Measurements from ENCODE around the gene ATIC. TPM values are rescaled to one million over a fixed set of nuclear protein-coding genes. Genes with fewer than 3 reads are reported as not detected.

The ATIC gene
- total and polyA plus RNA-seq, 12 donors, result 33.7 to 164 (median 83.3) TPM

GRCh38 chr2:215374002-215374401 is 62.1 kb downstream of the ATIC start:
- WGBS, 4 donors, result 83 to 96% (median 88%) methylated on average over 1 of the region's 1 CpG
- no peak overlapping the region for H3K27ac ChIP-seq
- no peak for DNase-seq
- peaks cover 0 to 4% of the 10 kb centered on the region in 2 donors for H3K36me3 ChIP-seq (replicated peaks in 1 of 2)
- intact Hi-C loops (cut with DNase I), result no loop called here
- no peak for TF ChIP-seq CTCF (IDR thresholded peaks at IDR 0.05)
- TF ChIP-seq POLR2A (IDR thresholded peaks at IDR 0.05), result no peak
- H3K9me3 ChIP-seq (replicated peaks in 1 of 3), result no peaks in the 10 kb centered on the region
- H3K27me3 ChIP-seq, result no peaks in the 10 kb centered on the region
- no peaks in the 10 kb centered on the region for H3K4me1 ChIP-seq (replicated peaks in 1 of 2)
- H3K4me3 ChIP-seq, result no peak overlapping the region

GRCh38 chr2:215374642-215375466 is 63.0 kb downstream of the ATIC start:
- H3K9me3 ChIP-seq (replicated peaks in 1 of 3), result no peaks in the 10 kb centered on the region
- no peak for TF ChIP-seq POLR2A (IDR thresholded peaks at IDR 0.05)
- TF ChIP-seq CTCF (IDR thresholded peaks at IDR 0.05), result no peak
- intact Hi-C loops (cut with DNase I), result no loop called here
- no peak overlapping the region for H3K27ac ChIP-seq
- H3K36me3 ChIP-seq (replicated peaks in 1 of 2), result peaks cover 0 to 4% of the 10 kb centered on the region in 2 donors
- WGBS, 4 donors, result 93 to 97% (median 94%) methylated on average over 10 of the region's 10 CpGs
- no peaks in the 10 kb centered on the region for H3K27me3 ChIP-seq
- no peak for DNase-seq
- no peaks in the 10 kb centered on the region for H3K4me1 ChIP-seq (replicated peaks in 1 of 2)
- H3K4me3 ChIP-seq, result no peak overlapping the region

- no peak overlapping the region for H3K27ac ChIP-seq
- no peak for TF ChIP-seq CTCF (IDR thresholded peaks at IDR 0.05)
- TF ChIP-seq POLR2A (IDR thresholded peaks at IDR 0.05), result no peak
- H3K4me3 ChIP-seq, result no peak overlapping the region
- intact Hi-C loops (cut with DNase I), result no loop called here
- no peaks in the 10 kb centered on the region for H3K4me1 ChIP-seq (replicated peaks in 1 of 2)
- no peaks in the 10 kb centered on the region for H3K9me3 ChIP-seq (replicated peaks in 1 of 3)
- peaks cover 0 to 4% of the 10 kb centered on the region in 2 donors for H3K36me3 ChIP-seq (replicated peaks in 1 of 2)
- WGBS, 4 donors, result 93 to 99% (median 95%) methylated on average over 6 of the region's 6 CpGs
- no peaks in the 10 kb centered on the region for H3K27me3 ChIP-seq
- DNase-seq, result no peak
Measured at GRCh38 chr2:215375467-215375830, 63.6 kb downstream of the ATIC start.

- no peak for DNase-seq
- intact Hi-C loops (cut with DNase I), result no loop called here
- no peak overlapping the region for H3K4me3 ChIP-seq
- H3K9me3 ChIP-seq (replicated peaks in 1 of 3), result no peaks in the 10 kb centered on the region
- H3K36me3 ChIP-seq (replicated peaks in 1 of 2), result peaks cover 0 to 4% of the 10 kb centered on the region in 2 donors
- H3K27me3 ChIP-seq, result no peaks in the 10 kb centered on the region
- H3K4me1 ChIP-seq (replicated peaks in 1 of 2), result no peaks in the 10 kb centered on the region
- TF ChIP-seq CTCF (IDR thresholded peaks at IDR 0.05) (no peak), POLR2A (IDR thresholded peaks at IDR 0.05) (no peak)
- WGBS, 4 donors, result 79 to 84% (median 83%) methylated on average over 8 to 9 of the region's 9 CpGs
- no peak overlapping the region for H3K27ac ChIP-seq
Measured at GRCh38 chr2:215376103-215376780, 64.4 kb downstream of the ATIC start.

Measured in adrenal gland (tissue), 12 donors.